ACC112 (cell line): Measurements from ENCODE around the gene SLC6A19.

Source experiments
- H2AFZ ChIP-seq: fragments of 200-600 bp; sonication (generic); one replicate; pipeline ENCODE4 v1.6.0; 2017; ENCODE audit warnings: antibody characterized with exemption, low read length; ENCODE audit not compliant: unreplicated experiment
- H3K27ac ChIP-seq: fragments of 200-600 bp; sonication (generic); 2 replicates; pipeline ENCODE4 v1.5.1; 2014; ENCODE audit warnings: low read depth, mild to moderate bottlenecking, antibody characterized with exemption, low read length, moderate library complexity
- H3K27me3 ChIP-seq: fragments of 200-600 bp; sonication (generic); 2 replicates; pipeline ENCODE4 v1.6.1; 2014; ENCODE audit warnings: mild to moderate bottlenecking, antibody characterized with exemption, low read length, moderate library complexity, mixed read lengths; ENCODE audit not compliant: insufficient read depth
- H3K36me3 ChIP-seq: fragments of 200-600 bp; sonication (generic); 2 replicates; pipeline ENCODE4 v1.6.1; 2016; ENCODE audit warnings: mild to moderate bottlenecking, antibody characterized with exemption, low read length, moderate library complexity, mixed read lengths; ENCODE audit not compliant: insufficient read depth
- H3K4me1 ChIP-seq: fragments of 200-600 bp; sonication (generic); one replicate; pipeline ENCODE4 v1.6.1; 2016; ENCODE audit warnings: low read length, mixed read lengths; ENCODE audit not compliant: insufficient read depth, unreplicated experiment, control insufficient read depth
- H3K4me3 ChIP-seq: fragments of 200-600 bp; sonication (generic); 2 replicates; pipeline ENCODE4 v1.5.1; 2014; ENCODE audit warnings: mild to moderate bottlenecking, low read depth, low read length
- H3K79me2 ChIP-seq: fragments of 200-600 bp; sonication (generic); one replicate; pipeline ENCODE4 v1.6.0; 2016; ENCODE audit warnings: low read length; ENCODE audit not compliant: control insufficient read depth, unreplicated experiment, insufficient read depth

SLC6A19 gene

GRCh38 chr5:1181451-1182359 is 19.7 kb upstream of the SLC6A19 start:
- Histone ChIP-seq H2AFZ (no peak overlapping the region), H3K27ac (no peak overlapping the region), H3K27me3 (peaks cover 13% of the 10 kb centered on the region; the same call in 1 of the 2 replicates), H3K36me3 (no peaks in the 10 kb centered on the region), H3K4me3 (no peak overlapping the region), H3K79me2 (no peaks in the 10 kb centered on the region), H3K4me1 (no peaks in the 10 kb centered on the region)

DNA sequence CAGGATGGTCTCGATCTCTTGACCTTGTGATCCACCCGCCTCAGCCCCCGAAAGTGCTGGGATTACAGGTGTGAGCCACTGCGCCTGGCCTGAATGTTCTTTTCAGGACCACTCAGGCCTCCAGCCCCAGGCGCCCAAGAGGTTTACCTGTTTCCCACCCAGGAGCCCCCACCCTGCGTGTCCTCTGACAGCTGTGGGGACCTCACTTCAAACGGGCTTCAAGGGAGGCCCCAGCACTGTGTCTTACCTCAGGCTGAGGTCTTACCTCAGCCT is 19.1 kb upstream of the SLC6A19 start:
- no peak overlapping the region for H2AFZ ChIP-seq
- H3K79me2 ChIP-seq, result no peaks in the 10 kb centered on the region
- no peaks in the 10 kb centered on the region for H3K36me3 ChIP-seq
- no peak overlapping the region for H3K4me3 ChIP-seq
- no peaks in the 10 kb centered on the region for H3K4me1 ChIP-seq
- H3K27ac ChIP-seq, result no peak overlapping the region
- peaks cover 16% of the 10 kb centered on the region; the same call in 1 of the 2 replicates for H3K27me3 ChIP-seq

GRCh38 chr5:1182633-1183423 is 18.6 kb upstream of the SLC6A19 start:
- H2AFZ ChIP-seq, result no peak overlapping the region
- no peaks in the 10 kb centered on the region for H3K36me3 ChIP-seq
- H3K79me2 ChIP-seq, result no peaks in the 10 kb centered on the region
- H3K4me1 ChIP-seq, result no peaks in the 10 kb centered on the region
- H3K27ac ChIP-seq, result no peak overlapping the region
- H3K27me3 ChIP-seq, result peaks cover 22% of the 10 kb centered on the region
- no peak overlapping the region for H3K4me3 ChIP-seq

DNA sequence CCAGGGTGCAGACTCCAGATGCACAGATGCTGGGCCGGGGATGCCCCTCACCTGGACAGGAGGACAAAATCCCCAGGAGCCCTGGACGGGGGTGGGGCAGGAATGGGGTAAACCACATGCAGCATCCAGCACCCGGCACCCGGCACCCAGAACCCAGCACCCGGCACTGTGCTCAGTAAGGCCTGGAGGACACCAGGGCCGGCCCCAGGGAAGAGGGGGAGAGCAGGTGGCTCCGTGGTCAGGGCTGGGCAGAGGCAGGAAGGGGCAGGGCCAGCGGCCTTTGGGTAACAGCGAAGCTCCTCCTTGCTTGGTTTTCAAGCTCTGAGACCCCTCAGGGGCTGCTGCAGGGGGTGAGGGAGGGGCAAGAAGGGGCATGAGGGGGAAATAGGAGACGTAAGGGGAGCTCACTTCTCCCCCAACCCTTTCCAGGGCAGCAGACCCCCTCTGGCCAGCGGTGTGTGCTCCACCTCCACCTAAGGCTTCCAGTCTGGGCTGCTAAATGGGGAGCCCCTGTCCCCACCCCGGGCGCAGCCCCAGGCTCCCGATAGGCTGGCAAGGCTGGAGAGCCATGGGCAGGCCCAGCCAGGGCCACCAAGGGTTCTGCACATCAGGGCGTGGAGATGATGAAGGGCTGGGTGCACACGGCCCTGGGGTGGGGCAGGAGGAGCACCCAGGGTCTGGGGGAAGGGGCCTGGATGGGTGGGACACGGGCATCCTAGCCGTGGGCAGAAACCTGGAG is 17.8 kb upstream of the SLC6A19 start:
- H3K27ac ChIP-seq, result no peak overlapping the region
- H3K4me1 ChIP-seq, result no peaks in the 10 kb centered on the region
- H3K79me2 ChIP-seq, result no peaks in the 10 kb centered on the region
- no peak overlapping the region for H2AFZ ChIP-seq
- no peak overlapping the region for H3K4me3 ChIP-seq
- H3K27me3 ChIP-seq, result peaks cover 28% of the 10 kb centered on the region
- no peaks in the 10 kb centered on the region for H3K36me3 ChIP-seq

DNA sequence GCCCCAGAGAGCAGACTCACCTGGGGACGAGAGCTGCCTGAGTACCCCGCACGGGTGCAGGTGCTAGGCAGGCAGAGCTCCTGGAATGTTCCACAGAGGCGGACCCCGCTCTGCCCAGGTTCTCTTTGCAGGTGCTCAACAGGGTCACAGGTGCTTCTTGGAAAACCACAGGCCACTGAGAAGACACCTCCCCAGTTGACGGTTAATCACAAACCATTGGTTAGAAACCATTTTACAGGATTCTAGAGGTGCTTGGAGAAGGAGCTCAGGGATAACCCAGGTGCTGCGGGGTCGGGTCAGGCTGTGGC is 17.3 kb upstream of the SLC6A19 start:
- H3K27ac ChIP-seq, result no peak overlapping the region
- no peak overlapping the region for H3K4me3 ChIP-seq
- H3K27me3 ChIP-seq, result peaks cover 32% of the 10 kb centered on the region
- no peak overlapping the region for H2AFZ ChIP-seq
- H3K36me3 ChIP-seq, result no peaks in the 10 kb centered on the region
- no peaks in the 10 kb centered on the region for H3K4me1 ChIP-seq
- H3K79me2 ChIP-seq, result no peaks in the 10 kb centered on the region

DNA sequence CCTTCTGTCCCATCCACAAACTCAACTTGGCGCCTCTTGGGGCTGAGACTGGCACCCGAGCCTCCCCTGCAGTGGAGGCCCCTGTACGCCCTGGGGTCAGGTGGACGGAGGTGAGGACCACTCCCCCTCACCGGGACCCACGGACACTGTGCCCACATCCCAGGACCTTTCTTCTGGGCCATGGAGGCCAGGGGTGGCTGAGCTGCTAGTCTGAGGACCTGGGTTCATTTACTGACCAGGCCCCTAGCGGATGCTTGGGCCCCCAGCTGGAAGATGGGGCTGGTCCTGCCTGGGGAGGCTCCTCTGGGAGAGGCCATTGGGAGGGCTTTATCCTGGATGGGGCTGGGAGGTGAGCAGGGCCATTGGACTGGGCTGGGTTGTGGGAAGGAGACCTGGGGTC is 16.9 kb upstream of the SLC6A19 start:
- no peak overlapping the region for H3K4me3 ChIP-seq

DNA sequence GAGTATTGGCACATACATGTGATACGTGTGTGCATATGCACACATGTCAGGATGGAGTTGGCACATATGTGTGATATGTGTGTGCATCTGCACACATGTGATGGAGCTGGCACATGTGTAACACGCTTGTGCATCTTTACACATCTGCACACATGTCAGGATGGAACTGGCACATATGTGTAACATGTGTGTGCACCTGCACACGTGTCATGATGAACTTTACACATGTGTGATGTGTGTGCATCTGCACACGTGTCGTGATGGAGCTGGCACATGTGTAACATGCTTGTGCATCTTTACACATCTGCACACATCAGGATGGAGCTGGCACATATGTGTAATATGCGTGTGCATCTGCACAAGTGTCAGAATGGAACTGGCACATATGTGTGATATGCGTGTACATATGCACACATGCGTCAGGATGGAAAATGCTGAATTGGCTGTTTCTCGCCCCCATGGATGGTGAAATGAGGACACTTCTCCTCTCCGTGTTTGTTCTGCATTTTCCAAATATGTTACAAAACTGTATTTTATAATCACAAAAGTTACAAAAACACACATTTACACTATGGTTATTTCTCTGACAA is 16.3 kb upstream of the SLC6A19 start:
- Histone ChIP-seq H3K4me3 (no peak overlapping the region), H3K4me1 (no peaks in the 10 kb centered on the region)

More for the DNA sequence above, 16.9 kb upstream of the SLC6A19 start:
- Histone ChIP-seq H2AFZ (no peak overlapping the region), H3K27ac (no peak overlapping the region), H3K36me3 (no peaks in the 10 kb centered on the region), H3K79me2 (no peaks in the 10 kb centered on the region), H3K27me3 (peaks cover 36% of the 10 kb centered on the region), H3K4me1 (no peaks in the 10 kb centered on the region)

DNA sequence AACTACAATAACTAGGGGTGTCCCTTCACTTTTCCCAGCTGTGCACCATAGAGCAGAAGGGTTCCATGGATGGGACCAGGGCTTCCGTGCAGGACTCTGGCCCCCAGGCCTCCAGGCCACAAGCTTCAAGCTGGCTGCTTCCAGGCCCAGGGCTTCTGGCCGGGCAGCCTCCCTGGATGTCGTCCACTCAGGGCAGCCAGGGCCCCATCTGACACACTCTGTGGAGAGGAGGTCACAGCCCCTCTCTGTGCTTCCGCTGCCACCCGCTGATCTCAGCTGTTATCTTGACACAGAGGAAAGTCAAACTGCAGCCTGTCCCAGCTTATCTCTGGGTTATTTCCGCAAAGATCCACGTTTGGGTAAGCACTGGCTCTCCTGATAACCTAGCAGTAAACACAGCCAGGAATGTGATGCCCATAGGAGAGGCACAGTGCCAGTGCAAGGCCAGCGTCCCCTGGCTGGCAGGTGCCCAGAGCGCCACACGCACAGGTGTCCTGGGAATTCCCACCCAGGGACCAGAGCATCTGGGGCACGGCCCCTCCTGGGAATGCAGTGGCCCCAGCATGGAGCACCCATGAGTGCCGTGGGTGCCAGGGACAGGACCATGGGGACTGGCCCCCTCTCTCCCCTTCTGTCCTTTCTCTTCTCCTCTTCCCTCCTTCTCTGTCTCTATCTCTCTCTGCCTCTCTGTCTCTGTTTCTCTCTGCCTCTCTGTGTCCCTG is 15.6 kb upstream of the SLC6A19 start:
- H3K36me3 ChIP-seq, result no peaks in the 10 kb centered on the region
- H3K79me2 ChIP-seq, result no peaks in the 10 kb centered on the region
- H3K27ac ChIP-seq, result no peak overlapping the region
- H3K4me1 ChIP-seq, result no peaks in the 10 kb centered on the region
- no peak overlapping the region for H3K4me3 ChIP-seq
- peaks cover 47% of the 10 kb centered on the region for H3K27me3 ChIP-seq
- no peak overlapping the region for H2AFZ ChIP-seq

More for the DNA sequence above, 16.3 kb upstream of the SLC6A19 start:
- peaks cover 41% of the 10 kb centered on the region for H3K27me3 ChIP-seq
- H3K79me2 ChIP-seq, result no peaks in the 10 kb centered on the region
- no peak overlapping the region for H2AFZ ChIP-seq
- H3K27ac ChIP-seq, result no peak overlapping the region
- no peaks in the 10 kb centered on the region for H3K36me3 ChIP-seq

- Histone ChIP-seq H3K36me3 (no peaks in the 10 kb centered on the region), H3K27me3 (peaks cover 50% of the 10 kb centered on the region), H3K79me2 (no peaks in the 10 kb centered on the region), H2AFZ (no peak overlapping the region), H3K27ac (no peak overlapping the region), H3K4me1 (no peaks in the 10 kb centered on the region), H3K4me3 (no peak overlapping the region)
Measured at GRCh38 chr5:1186351-1187233, 14.8 kb upstream of the SLC6A19 start.
